HG03571 (cell line): Measurements from ENCODE around the gene PPFIBP2.

Source experiments
- ATAC-seq: cut with Tn5 transposase; IDR thresholded peaks from one replicate; pipeline ENCODE4 v1.9.1; 2021; ENCODE audit not compliant: unreplicated experiment

PPFIBP2 gene

DNA sequence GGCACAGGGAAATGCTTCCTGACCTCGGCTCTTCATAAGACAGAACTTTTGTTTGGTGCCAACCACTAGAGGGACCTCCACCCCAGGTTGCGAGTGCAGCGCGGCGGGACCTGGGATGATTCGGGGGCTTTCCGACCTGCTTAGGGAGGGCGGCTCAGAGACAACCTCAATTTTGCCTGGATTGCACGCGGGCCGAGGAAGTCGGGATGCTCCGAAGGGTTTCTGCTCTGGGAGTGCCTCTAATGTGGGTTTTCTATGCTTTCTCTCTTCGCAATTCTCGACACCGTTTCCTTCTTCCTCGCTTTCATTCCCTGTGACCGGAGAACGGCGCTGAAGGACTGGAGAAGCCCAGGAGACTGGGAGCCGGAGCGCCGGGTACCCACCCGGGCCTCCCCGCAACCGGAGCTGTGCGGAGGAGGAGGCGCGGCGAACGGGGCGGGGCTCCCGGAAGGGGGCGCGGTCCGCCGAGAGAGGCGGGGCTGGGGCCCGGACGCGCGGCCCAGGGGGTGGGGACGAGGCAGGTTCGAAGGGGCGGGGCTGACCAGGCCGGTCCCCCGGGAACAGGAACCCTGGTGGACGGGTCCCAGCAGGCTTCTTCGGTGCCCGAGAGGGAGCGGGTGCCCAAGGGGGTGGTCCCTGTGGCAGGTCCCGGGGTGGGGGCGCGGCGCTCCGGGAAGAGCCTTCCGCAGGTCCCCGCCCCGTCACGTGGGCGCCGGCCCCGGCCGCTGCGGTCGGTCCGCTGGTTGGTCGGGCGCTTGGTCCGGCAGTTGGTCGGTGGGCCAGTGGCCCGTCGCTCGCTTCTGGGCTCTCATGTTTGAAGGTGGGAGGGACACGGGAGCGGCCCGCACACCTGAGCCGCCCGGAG, at the start of gene PPFIBP2:
Gene PPFIBP2, plus strand, starts transcription at position 766 of the 865 bp plus-strand sequence. CDS start 35,477 bp downstream, outside the sequence.
- peak; percentile 69 for ATAC-seq

DNA sequence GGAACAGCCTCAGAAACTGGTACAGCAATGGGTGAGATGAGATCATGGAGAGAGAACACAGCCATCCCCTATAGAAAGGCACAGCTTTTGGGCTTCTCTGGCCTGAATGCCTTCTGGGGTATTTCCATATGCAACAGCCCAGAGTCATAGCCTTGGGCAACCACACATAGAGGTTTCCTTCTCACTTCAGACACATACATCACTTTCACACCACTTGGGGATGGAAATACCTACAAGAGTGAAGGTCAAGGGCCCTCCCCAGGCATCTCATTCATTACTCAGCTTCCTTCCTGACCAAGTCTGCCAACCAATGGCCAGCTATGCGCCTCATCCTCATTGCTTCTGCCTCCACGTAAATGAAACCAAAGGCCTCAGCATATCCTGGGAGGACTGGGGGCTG, 46.1 kb upstream of the PPFIBP2 start:
- no peak for ATAC-seq

DNA sequence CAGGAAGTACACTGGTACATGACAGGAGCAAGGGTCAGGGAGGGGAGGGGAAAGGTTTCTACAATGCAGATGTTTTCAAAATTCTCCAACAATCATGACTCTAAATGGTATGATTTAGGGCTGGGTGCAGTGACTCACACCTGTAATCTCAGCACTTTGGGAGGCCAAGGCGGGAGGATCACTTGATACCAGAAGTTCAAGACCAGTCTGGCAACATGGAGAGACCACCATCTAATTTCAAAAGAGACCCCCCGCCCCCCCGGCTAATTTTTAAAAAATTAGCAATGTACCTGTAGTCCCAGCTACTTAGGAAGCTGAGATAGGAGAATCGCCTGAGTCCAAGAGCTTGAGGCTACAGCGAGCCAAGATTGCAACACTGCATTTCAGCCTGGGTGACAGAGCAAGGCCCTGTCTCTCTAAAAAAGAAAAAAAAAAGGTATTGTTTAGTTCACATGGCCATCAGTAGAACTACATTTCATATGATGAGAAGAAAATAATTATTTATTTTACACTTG, 44.4 kb upstream of the PPFIBP2 start:
- ATAC-seq, result no peak

DNA sequence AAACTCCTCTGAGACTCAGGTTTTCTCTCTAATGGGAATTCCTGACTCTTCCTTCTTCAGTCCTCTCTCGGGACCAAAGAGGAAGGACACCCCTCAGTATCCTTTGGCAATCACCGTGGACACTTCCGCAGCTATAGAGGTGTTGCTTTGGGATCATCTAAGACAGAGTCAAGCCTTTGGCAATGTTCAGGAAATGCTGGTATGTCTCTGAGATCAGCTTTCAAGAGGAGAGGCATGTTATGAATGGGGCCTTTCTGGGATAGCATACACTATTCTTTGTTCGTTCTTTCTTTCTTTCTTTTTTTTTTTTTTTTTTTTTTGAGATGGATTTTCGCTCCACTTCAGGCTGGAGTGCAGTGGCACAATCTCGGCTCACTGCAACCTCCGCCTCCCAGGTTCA, 42.7 kb upstream of the PPFIBP2 start:
- ATAC-seq, result no peak

DNA sequence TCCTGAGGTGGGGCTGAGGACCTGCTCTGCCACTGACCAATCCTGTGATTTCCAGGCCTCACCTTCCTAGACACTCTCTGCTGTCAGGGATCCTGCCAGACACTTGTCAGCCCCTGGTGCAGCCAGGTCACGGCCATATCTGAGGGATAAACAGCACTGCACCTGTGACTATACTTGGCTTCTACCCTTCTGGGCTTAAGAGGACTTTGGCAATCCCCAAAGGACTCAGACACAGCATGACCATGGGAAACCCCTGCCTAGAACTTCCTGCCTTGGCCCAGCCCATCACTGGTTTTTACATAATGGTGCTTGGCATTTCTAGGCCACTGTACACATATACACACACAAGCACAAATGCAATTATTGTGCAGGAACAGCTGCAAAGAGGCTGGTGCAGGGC, 40.1 kb upstream of the PPFIBP2 start:
- peak; percentile 85 for ATAC-seq

DNA sequence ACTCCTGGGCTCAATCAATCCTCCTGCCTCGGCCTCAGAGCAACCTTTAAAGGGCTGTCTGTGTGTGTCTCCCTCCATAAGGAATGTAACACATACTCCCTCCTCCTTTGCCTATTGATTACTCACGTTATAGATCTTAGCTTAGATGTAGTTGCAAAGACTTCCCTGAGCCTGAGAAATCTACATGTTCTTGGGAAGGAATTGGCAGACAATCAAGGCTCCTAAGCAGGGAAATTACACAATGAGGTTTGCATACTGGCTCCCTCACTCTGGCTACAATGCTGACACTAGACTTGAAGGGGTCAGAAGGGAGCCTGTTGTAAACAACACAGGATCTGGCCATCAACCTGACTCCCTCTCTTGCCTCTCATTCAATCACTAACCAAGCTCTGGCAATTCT, 33.7 kb upstream of the PPFIBP2 start:
- ATAC-seq, result no peak

DNA sequence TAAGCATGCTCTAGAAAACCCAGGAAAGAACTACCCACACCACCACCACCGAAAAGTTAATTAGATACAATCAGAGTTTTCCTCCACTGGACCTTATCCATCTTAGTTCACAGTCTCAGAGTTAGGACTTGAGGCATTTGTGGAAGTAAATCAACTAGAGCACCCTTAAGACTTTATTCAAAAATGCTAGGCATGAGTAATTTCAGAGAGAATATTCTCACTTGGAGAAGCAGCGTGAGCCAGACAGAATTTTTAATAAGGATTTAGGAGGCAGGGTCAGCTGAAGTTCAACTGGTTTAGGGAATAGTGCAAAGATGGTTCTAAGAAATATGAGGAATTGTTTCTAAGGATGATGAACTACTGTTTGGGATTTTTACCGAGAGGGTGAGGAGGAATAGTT, 29.7 kb upstream of the PPFIBP2 start:
- no peak for ATAC-seq

DNA sequence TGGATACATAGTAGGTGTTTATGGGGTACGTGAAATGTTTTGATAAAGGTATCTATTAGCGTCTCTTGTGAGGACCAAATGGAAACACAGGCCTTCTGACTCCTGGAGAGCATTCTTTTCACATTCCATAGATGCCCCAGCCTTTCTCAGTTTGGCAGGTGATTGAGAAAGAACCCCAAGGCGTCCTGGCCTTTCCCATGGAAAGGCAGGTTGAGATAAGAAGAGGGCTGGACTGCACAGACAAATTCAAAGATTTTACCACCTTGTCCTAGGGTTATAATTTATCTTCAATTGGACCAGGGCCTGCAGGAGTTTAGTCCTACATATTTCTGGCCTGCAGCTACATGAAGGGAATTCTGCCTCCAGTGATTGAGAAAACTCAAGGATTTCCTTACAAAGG, 29.2 kb upstream of the PPFIBP2 start:
- no peak for ATAC-seq

DNA sequence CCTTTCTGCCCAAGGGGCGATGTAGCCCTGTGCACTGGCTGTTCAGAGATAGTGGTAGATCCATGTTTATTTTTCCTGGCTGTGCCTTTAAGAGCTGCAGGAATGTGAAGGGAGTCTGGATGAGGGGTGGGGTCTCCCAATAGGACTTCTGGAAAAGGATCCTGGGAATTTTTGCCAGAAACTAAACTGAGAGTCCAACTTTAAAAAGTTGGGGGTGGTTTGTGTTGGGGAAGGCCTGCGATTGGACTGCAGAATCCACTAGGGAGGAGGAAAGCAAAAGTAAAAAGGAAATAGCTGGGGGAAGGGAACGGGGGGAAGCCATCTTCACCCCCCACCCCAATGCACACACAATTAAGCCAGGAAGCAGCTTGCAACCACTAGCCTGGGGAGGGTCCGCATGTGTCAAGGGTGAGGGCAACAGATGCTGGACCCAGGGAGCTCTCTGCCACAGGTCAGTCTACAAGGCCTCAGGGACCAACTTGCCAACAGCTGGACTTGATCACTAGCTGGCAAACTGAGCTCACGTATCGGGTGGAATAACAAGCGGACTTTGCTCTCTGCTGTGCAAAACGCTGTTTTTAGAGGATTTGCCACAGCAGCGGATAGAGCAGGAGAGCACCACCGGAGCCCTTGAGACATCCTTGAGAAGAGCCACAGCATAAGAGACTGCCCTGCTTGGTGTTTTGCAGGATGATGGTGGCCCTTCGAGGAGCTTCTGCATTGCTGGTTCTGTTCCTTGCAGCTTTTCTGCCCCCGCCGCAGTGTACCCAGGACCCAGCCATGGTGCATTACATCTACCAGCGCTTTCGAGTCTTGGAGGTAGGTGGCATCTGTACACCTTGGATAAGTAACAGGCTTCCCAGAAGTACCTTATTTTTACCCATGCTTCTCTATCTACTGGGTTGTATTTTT, 28.4 kb upstream of the PPFIBP2 start, which contains the start of gene OLFML1:
Gene OLFML1, plus strand, starts transcription at position 321 of the 912 bp plus-strand sequence. Its CDS starts 370 bp downstream, at position 691.
- no peak for ATAC-seq

DNA sequence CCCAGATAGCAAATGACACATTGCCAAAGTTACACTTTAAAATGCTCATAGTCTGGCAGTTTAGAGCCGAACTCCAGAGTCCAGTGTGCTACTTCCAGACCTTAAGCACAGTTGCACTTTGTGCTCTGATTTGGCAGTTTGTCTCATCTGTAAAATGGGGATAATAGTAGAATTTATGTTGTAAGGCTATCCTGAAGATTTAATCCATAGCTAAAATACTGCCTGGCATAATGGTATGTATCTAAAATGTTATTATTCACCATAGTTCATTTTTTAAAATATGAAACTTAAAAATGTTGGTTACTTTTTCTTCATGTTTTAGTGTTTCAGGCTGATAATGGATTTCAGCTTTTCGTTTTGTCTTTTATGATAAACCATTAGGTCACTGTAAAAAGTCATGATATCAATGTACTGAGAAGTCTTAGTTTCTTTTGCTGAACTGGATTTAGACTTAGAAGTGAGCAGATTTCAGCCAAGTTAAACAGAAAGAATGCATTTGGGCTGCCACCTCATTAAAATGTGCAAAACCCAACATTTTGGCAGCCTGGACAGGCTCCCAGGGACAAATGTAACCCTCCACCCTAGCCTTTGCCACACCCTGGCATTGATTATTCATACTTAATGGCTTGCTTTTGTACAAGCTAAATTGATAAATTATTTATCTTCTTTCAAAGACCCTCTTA, 27.6 kb upstream of the PPFIBP2 start:
- no peak for ATAC-seq

DNA sequence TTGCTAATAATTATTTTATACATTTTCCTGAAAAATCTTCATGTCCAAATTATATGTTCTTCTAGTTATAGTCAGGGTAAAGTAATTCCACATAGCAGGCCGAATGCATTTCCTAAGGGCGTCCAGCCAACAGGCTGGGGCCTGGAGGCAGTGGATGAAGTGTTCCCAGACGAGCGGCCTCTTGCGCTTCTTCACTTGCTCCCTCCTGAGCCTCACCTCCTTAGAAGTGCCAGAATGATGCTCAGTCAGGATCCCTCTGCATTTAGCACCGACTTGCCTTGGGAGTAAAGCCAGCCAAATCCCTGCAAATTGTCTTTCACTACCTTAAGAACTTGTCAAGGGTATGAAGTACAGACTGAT, 27.0 kb upstream of the PPFIBP2 start:
- ATAC-seq, result no peak

DNA sequence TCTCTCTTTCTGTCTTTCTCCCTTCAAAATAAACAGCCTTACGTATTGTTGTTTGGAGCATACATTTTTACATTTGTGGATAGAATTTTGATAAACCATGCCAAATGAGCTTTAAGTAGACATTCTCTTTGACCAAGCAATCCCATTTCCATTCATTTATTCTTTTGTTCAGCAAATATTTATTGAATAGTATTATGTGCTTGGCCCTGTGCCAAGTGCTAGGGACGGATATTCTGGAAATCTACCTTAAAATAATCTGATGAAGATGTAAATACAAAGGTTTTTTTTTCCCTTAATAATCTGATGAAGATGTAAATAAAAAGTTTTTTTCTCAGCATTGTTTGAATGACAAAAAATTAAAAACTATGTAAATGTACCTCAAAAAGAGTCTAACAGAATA, 26.4 kb upstream of the PPFIBP2 start:
- no peak for ATAC-seq

DNA sequence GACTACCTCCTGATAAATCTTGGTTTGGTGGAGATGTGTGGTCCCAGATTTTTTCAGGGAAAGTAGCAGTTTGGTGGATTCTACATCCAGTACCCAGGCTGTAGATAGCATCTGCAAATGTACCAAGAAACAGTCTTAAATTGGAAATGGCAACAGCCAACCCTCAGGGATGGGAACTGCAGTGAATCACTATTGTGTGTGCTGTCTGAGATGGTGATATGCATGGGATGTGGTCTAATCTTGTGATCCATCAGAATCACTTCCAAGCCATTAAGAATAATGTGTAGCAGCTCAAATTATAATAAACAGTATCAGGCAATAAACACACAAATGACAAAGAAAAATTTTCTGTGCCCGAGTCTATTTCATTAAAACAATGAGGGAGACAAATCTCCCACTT, 25.1 kb upstream of the PPFIBP2 start:
- no peak for ATAC-seq

DNA sequence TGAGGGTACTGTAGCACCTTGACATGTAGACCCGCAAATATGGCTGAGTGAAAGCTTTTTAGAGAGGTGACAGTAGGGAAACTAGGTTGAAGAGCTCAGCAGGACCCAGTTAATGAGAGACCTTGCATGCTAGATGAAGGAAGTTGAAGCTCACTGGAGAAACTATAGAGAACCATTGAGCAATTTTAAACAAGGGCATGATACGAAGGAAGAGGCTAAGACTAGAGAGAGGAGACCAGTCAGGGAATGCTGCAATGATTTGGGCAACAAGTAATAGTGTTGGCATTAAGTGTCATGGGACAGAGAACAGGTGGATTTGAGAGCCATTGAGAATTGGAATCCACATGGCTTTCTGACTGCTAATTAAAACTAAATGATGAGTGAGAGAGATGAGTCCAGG, 24.4 kb upstream of the PPFIBP2 start:
- no peak for ATAC-seq

DNA sequence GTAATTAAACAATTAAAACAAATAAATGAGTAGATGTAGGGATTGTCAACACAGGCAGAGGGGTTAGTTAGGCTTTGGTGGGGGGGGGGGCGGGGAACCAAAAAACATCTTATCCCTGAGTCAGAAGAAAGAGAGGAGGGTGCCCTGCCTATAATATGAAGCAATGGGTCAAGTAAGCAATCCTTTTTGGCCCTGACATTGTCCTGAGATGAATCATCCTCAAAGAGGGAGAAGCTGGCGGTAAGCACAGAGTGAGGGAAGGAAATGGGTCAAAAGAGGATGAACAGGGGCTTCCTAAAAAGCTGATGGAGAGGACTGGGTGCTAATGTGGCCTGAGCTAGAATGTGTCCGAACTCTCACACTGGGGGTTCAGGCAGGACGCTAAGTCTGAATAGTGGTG, 23.7 kb upstream of the PPFIBP2 start:
- no peak for ATAC-seq

DNA sequence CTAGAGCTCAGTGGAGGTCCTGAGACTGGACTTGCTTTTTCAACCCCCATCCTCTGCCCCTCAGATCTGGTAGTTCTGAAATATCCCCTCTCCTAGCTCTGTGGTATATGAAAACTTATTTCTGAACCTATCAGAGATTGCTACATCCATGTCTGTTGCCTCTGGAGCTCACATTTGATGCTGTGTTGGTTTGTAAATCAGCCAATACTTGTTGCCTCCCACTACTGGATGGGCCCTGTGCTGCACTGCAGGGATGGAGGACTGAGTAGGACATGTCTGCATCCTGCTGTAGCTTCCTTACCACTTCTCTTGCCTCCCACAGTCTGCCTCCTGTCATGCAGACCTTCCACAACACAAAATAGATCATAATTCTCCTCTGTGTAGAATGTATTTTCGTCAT, 23.3 kb upstream of the PPFIBP2 start:
- ATAC-seq, result no peak

DNA sequence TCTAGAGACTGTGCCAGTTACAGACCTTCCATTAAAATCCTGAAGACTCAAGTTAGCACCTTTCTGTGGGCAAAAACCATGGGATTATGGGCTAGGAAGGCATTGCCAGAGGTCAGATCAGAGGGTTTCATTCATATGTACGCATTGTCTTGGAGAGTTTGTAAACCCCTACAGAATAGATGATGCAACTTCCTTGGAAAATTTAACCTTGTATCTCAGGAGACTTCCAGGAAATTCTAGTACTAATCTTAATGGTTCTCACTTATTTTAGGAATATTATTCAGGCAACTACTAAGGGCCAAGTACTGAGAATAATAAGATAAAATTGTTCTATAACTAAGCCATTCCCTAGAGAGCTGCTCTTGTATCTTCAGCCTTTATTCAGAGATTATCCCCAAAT, 21.5 kb upstream of the PPFIBP2 start:
- no peak for ATAC-seq

DNA sequence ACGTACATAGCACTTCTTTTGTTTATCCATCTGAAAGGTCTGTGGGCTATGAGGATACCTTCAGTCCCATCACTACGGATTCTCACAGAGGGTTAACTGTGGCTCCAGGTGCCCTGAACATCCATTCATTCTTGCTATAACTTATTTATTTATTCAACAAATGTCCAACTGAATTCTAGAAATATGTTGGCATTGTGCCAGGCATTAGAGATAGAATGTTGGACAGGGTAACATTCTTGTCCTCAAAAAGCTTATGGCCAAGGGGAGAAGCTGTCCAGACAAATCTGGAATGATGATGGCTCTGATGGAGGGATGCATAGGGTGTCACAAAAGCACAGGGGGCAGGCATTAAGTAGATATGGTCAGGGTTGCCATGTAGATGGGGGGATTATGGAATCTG, 20.1 kb upstream of the PPFIBP2 start:
- ATAC-seq, result no peak

DNA sequence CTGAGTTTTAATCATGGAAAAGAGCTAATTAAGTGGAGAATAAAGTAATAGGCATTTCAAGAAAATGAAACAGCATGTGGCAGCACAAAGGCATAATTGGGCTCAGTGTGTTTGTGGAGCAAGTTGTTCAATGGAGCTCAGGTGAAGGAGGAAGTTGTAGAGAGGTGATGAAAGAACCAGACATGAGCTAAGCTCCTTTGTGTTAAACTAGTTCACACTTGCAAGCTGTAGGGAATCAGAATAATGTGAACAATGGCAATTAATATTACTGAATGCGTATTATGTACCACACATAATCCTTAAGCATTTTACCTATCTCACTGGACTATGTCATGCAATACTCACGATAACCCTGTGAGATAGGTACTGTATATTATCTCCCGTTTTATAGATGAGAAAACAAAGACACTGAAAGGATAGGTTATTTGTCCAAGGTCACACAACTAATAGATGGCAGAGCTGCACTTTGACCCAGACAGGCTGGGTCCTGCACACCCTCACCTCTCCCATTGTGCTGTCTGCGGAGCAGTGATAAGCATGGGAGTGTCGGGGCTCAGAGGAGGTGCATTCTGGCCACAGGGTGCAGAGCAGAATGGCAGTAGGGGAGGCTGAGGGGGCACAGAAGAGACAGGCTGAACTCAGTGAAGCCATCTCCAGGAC, 19.6 kb upstream of the PPFIBP2 start:
- ATAC-seq, result no peak

DNA sequence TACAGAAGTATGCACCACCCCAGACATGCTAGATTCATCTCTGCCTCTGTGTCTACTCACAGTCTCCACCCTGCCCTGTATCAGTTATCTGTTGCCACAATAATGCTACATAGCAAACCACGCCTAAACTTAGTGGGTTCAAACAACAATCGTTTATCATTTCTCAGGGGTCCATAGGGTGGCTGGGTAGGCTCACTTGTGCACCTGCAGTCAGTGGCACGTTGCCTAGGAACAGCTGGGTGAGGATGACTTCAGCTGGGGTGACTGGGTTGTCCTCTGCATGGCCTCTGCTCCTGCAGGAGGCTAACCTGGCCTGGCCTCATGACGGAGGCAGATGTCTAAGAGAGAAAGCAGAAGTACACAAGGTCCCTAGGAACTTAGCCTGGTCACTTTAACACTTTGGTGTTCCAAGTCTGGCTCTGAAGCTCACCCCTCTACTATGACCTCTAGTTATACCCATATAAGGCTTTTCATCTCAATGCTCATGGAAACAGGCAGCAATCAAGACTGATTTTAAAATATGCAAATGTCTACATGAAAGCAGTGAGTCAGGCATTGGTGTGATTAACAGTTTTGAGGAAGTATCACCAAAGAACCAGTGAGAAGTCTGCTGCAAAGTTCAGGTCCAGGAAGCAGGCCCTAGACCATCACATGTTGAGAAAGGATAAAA, 17.8 kb upstream of the PPFIBP2 start:
- peak; percentile 92 for ATAC-seq
